B cell (primary cell): ENCODE data around the gene SFXN5. TPM values are rescaled to one million over a fixed set of nuclear protein-coding genes. Genes with fewer than 3 reads are reported as not detected.

Source experiments
- ATAC-seq: fragments of 200-7000 bp; cut with Tn5 transposase; one replicate; pipeline ENCODE4 v1.10.0; 2021; ENCODE audit warnings: low read depth, mild to moderate bottlenecking, moderate number of reproducible peaks, moderate library complexity
- CTCF ChIA-PET: fragments of 350-600 bp; sonication (Branson Sonifier 250); formaldehyde crosslinking; loops from one replicate; lab custom pipeline; 2021; ENCODE audit warnings: antibody characterized with exemption, inconsistent platforms; lab: Charles Lee
- POLR2A ChIA-PET: fragments of 350-600 bp; sonication (Branson Sonifier 250); formaldehyde crosslinking; loops from one replicate; lab custom pipeline; 2021; ENCODE audit warnings: antibody characterized with exemption; lab: Charles Lee
- DNase-seq: peaks from one replicate; pipeline ENCODE4 v3.0.0; 2013
- H2AFZ ChIP-seq: 2 replicates; pipeline ENCODE4 v1.6.1; 2012; ENCODE audit warnings: mild to moderate bottlenecking, low read depth, low read length; ENCODE audit not compliant: insufficient read depth, poor library complexity, severe bottlenecking
- H3K27ac ChIP-seq, 2 donors: 1 replicate in 1 of 2; 2 replicates in 1 of 2; pipeline ENCODE4 v1.5.1; 2012 to 2013; ENCODE audit warnings: low read length in 2 of 2, mild to moderate bottlenecking in 2 of 2, moderate library complexity in 1 of 2
- H3K27me3 ChIP-seq, 4 experiments: fragments of 200-600 bp in 1 of 4; sonication (generic) in 1 of 4; replicated peaks in 1 of 4; 1 replicate in 2 of 4; 2 replicates in 2 of 4; pipeline versions ENCODE4 v1.6.1 to v1.7.0; 2013 to 2016; ENCODE audit warnings: low read length in 3 of 4, mild to moderate bottlenecking in 2 of 4, mixed read lengths in 1 of 4, moderate library complexity in 1 of 4; ENCODE audit not compliant: insufficient read depth in 4 of 4, control insufficient read depth in 3 of 4; ENCODE audit errors: control extremely low read depth in 1 of 4
- H3K36me3 ChIP-seq, 2 experiments: replicated peaks in 1 of 2; 1 replicate in 1 of 2; 2 replicates in 1 of 2; pipeline versions ENCODE4 v1.6.1 to v1.7.1; 2013; ENCODE audit warnings: low read length in 1 of 2; ENCODE audit not compliant: insufficient read depth in 2 of 2, control insufficient read depth in 1 of 2; ENCODE audit errors: control extremely low read depth in 1 of 2, extremely low read depth in 1 of 2
- H3K4me1 ChIP-seq, 2 donors: fragments of 200-600 bp in 1 of 2; sonication (generic) in 1 of 2; 1 replicate in 1 of 2; 2 replicates in 1 of 2; pipeline versions ENCODE4 v1.5.1 to v1.6.1; 2013 to 2017; ENCODE audit warnings: low read length in 2 of 2; ENCODE audit not compliant: control insufficient read depth in 2 of 2, insufficient read depth in 2 of 2
- H3K4me2 ChIP-seq: replicated peaks from 2 replicates; pipeline ENCODE3; 2012; ENCODE audit warnings: mild to moderate bottlenecking, low read depth, low read length; ENCODE audit not compliant: poor library complexity, severe bottlenecking
- H3K4me3 ChIP-seq, 5 experiments: fragments of 200-600 bp in 1 of 5; sonication (generic) in 1 of 5; 1 replicate in 3 of 5; 2 replicates in 2 of 5; pipeline versions ENCODE4 v1.5.1 to v1.7.0; 2011 to 2016; ENCODE audit warnings: low read length in 4 of 5, mild to moderate bottlenecking in 4 of 5, low read depth in 2 of 5, control low read depth in 1 of 5, moderate library complexity in 1 of 5; ENCODE audit not compliant: insufficient read depth in 1 of 5; ENCODE audit errors: control extremely low read depth in 1 of 5, extremely low read depth in 1 of 5
- H3K79me2 ChIP-seq: fragments of 200-600 bp; sonication (generic); one replicate; pipeline ENCODE4 v1.6.0; 2016; ENCODE audit warnings: low read length; ENCODE audit not compliant: control insufficient read depth, insufficient read depth
- H3K9ac ChIP-seq: fragments of 200-600 bp; sonication (generic); 2 replicates; pipeline ENCODE4 v1.6.1; 2017; ENCODE audit warnings: mild to moderate bottlenecking, low read length, moderate library complexity
- H3K9me3 ChIP-seq, 3 donors: one replicate each; pipeline versions ENCODE4 v1.6.1 to v1.7.1; 2013; ENCODE audit warnings: low read length in 2 of 3; ENCODE audit not compliant: control insufficient read depth in 2 of 3, insufficient read depth in 1 of 3; ENCODE audit errors: control extremely low read depth in 1 of 3
- H4K20me1 ChIP-seq: 2 replicates; pipeline ENCODE4 v1.6.0; 2012; ENCODE audit warnings: mild to moderate bottlenecking, low read length; ENCODE audit not compliant: insufficient read depth, control insufficient read depth, poor library complexity, severe bottlenecking
- H3K27ac Mint-ChIP-seq: one replicate; pipeline ENCODE4 v1.8.0; 2021; ENCODE audit warnings: mixed read lengths
- H3K27me3 Mint-ChIP-seq: one replicate; pipeline ENCODE4 v1.8.0; 2021; ENCODE audit warnings: mixed read lengths
- H3K4me1 Mint-ChIP-seq: one replicate; pipeline ENCODE4 v1.8.0; 2021; ENCODE audit warnings: mixed read lengths
- H3K4me3 Mint-ChIP-seq: one replicate; pipeline ENCODE4 v1.8.0; 2021; ENCODE audit warnings: mixed read lengths
- H3K9me3 Mint-ChIP-seq: one replicate; pipeline ENCODE4 v1.8.0; 2022; ENCODE audit warnings: mixed read lengths; ENCODE audit not compliant: insufficient read depth
- CTCF ChIP-seq: fragments of 200-600 bp; IDR thresholded peaks from one replicate; pipeline ENCODE4 v1.8.0; 2022; ENCODE audit warnings: antibody characterized with exemption, mild to moderate bottlenecking
- EZH2 ChIP-seq: IDR thresholded peaks from 2 replicates; pipeline ENCODE4 v1.6.1; 2012; ENCODE audit warnings: borderline replicate concordance, low read depth, mild to moderate bottlenecking, moderate library complexity, low read length; ENCODE audit not compliant: insufficient read depth, poor library complexity, severe bottlenecking
- WGBS: methylation state at CpG from one replicate; pipeline ENCODE4 v1.1.5; 2013; ENCODE audit warnings: missing lambda C conversion rate; ENCODE audit not compliant: insufficient coverage; 5-methylcytosine and 5-hydroxymethylcytosine counted together
- intact Hi-C: fragments of 100-400 bp; cut with micrococcal nuclease; formaldehyde crosslinking; loops from one replicate; pipeline ENCODE4 v1.10.0; 2022
- polyA plus RNA-seq: library from polyadenylated mRNA; depleted of rRNA; stranded (reverse); fragments of >200 nt; gene quantifications from 2 replicates; pipeline ENCODE4 v1.2.3, GENCODE V29; 2012
- total RNA-seq, 2 donors: library from RNA; stranded (reverse); fragments of 120-200 nt in 1 of 2; gene quantifications; 1 replicate in 1 of 2; 2 replicates in 1 of 2; pipeline versions ENCODE4 v1.2.3 to v1.2.4, GENCODE V29; 2013 to 2022

Gene SFXN5
- total and polyA plus RNA-seq, 2 donors (not counting 1 experiment from before 2014, with no cell fraction given) = 8.0 to 16.9 TPM

- no peak overlapping the region for H3K27ac Mint-ChIP-seq
- no peaks in the 10 kb centered on the region for H3K27me3 ChIP-seq
These were observed 16.5 kb downstream of the SFXN5 start for GRCh38 chr2:73054980-73055379.

More at GRCh38 chr2:73054980-73055379, 16.5 kb downstream of the SFXN5 start:
- Histone ChIP-seq H3K4me3 (no peak overlapping the region), H3K36me3 (peaks cover 0 to 12% of the 10 kb centered on the region in 2 experiments), H3K9ac (no peak overlapping the region), H3K9me3 (peaks cover 0 to 14% (median 9%) of the 10 kb centered on the region in 3 donors), H3K4me2 (no peak overlapping the region), H3K79me2 (no peaks in the 10 kb centered on the region), H3K27ac (no peak overlapping the region), H4K20me1 (no peaks in the 10 kb centered on the region), H3K4me1 (no peaks in the 10 kb centered on the region), H2AFZ (no peak overlapping the region)
- H3K4me1 Mint-ChIP-seq = peaks cover 2% of the 10 kb centered on the region
- no peak for TF ChIP-seq CTCF
- TF ChIP-seq EZH2 = no peak
- no peak for DNase-seq
- ChIA-PET CTCF (no interaction called here), POLR2A (no interaction called here)
- intact Hi-C loops = no loop called here
- H3K27me3 Mint-ChIP-seq = no peaks in the 10 kb centered on the region
- 80% methylated on average over 4 of the region's 5 CpGs for WGBS
- ATAC-seq = no peak
- H3K4me3 Mint-ChIP-seq = no peak overlapping the region
- H3K9me3 Mint-ChIP-seq = peaks cover 3% of the 10 kb centered on the region
